Naive thymus-derived CD4-positive, alpha-beta T cell (primary cell): ENCODE measurements around the gene RHBDD1. TPM values are rescaled to one million over a fixed set of nuclear protein-coding genes. Genes with fewer than 3 reads are reported as not detected.
"Not testable (repeated sequence)": the region's sequence is repeated elsewhere in the genome, so short reads cannot be mapped to it uniquely, and the experiment has no call there.

Source experiments
- ATAC-seq: fragments of 150-1000 bp; cut with Tn5 transposase; 2 replicates; pipeline ENCODE4 v1.10.0; 2021; ENCODE audit warnings: mild to moderate bottlenecking, moderate library complexity
- CTCF ChIA-PET: fragments of 350-600 bp; sonication (Branson Sonifier 250); formaldehyde crosslinking; loops from one replicate; lab custom pipeline; 2021; ENCODE audit warnings: antibody characterized with exemption; lab: Charles Lee
- POLR2A ChIA-PET: fragments of 350-600 bp; sonication (Branson Sonifier 250); formaldehyde crosslinking; loops from one replicate; lab custom pipeline; 2021; ENCODE audit warnings: antibody characterized with exemption, inconsistent platforms; lab: Charles Lee
- DNase-seq, 9 donors: peaks; one replicate each; pipeline versions ENCODE4 v3.0.0 to v3.0.0-alpha.2; 2020 to 2022; ENCODE audit warnings: mixed read lengths in 1 of 9
- H3K27ac ChIP-seq: one replicate; pipeline ENCODE4 v1.7.0; 2013; ENCODE audit warnings: mild to moderate bottlenecking, low read depth, low read length, moderate library complexity
- H3K27me3 ChIP-seq, 2 donors: one replicate each; pipeline ENCODE4 v1.7.0; 2013; ENCODE audit warnings: low read length in 2 of 2, mild to moderate bottlenecking in 2 of 2, moderate library complexity in 2 of 2; ENCODE audit not compliant: control insufficient read depth in 2 of 2, insufficient read depth in 2 of 2
- H3K36me3 ChIP-seq, 3 experiments: 1 replicate in 2 of 3; 2 replicates in 1 of 3; pipeline ENCODE4 v1.7.0; 2013; ENCODE audit warnings: low read length in 3 of 3, mild to moderate bottlenecking in 3 of 3, moderate library complexity in 1 of 3; ENCODE audit not compliant: insufficient read depth in 3 of 3, control insufficient read depth in 2 of 3
- H3K4me1 ChIP-seq, 2 donors: one replicate each; pipeline ENCODE4 v1.7.0; 2013; ENCODE audit warnings: low read length in 2 of 2, mild to moderate bottlenecking in 2 of 2, moderate library complexity in 1 of 2; ENCODE audit not compliant: control insufficient read depth in 2 of 2, insufficient read depth in 2 of 2
- H3K4me3 ChIP-seq: 2 replicates; pipeline ENCODE4 v1.7.0; 2013; ENCODE audit warnings: mild to moderate bottlenecking, low read length
- H3K9me3 ChIP-seq, 3 experiments: 1 replicate in 2 of 3; 2 replicates in 1 of 3; pipeline ENCODE4 v1.7.0; 2013; ENCODE audit warnings: low read length in 3 of 3; ENCODE audit not compliant: control insufficient read depth in 2 of 3
- H3K27ac Mint-ChIP-seq, 9 donors: one replicate each; pipeline ENCODE4 v1.8.0; 2020 to 2022; ENCODE audit warnings: mixed read lengths in 9 of 9, mild to moderate bottlenecking in 8 of 9, moderate library complexity in 5 of 9, inconsistent platforms in 2 of 9
- H3K27me3 Mint-ChIP-seq, 5 donors: one replicate each; pipeline ENCODE4 v1.8.0; 2021 to 2022; ENCODE audit warnings: mixed read lengths in 5 of 5, mild to moderate bottlenecking in 1 of 5
- H3K36me3 Mint-ChIP-seq, 5 donors: one replicate each; pipeline ENCODE4 v1.8.0; 2020 to 2022; ENCODE audit warnings: mixed read lengths in 5 of 5, mild to moderate bottlenecking in 3 of 5, inconsistent platforms in 1 of 5
- H3K4me1 Mint-ChIP-seq, 7 donors: one replicate each; pipeline ENCODE4 v1.8.0; 2020 to 2022; ENCODE audit warnings: mixed read lengths in 7 of 7, mild to moderate bottlenecking in 3 of 7, inconsistent platforms in 1 of 7
- H3K4me3 Mint-ChIP-seq, 10 donors: one replicate each; pipeline ENCODE4 v1.8.0; 2020 to 2022; ENCODE audit warnings: mild to moderate bottlenecking in 10 of 10, mixed read lengths in 10 of 10, moderate library complexity in 6 of 10, inconsistent platforms in 2 of 10
- H3K9me3 Mint-ChIP-seq, 11 donors: one replicate each; pipeline ENCODE4 v1.8.0; 2020 to 2022; ENCODE audit warnings: mixed read lengths in 11 of 11, mild to moderate bottlenecking in 4 of 11, inconsistent platforms in 1 of 11, moderate library complexity in 1 of 11
- intact Hi-C, 2 donors: fragments of 100-400 bp; cut with micrococcal nuclease; formaldehyde crosslinking; loops; one replicate each; pipeline ENCODE4 v1.15.1; 2023
- polyA plus RNA-seq, 2 donors: library from polyadenylated mRNA; unstranded; fragments of 300-500 nt; fragmentation: Illumina TruSeq; gene quantifications; one replicate each; pipeline ENCODE4 v1.2.3, GENCODE V29; 2021
- total RNA-seq, 6 experiments: library from RNA in 5 of 6; stranded (reverse) in 5 of 6; gene quantifications; 1 replicate in 5 of 6; 2 replicates in 1 of 6; pipeline ENCODE4 v1.2.3 and lab custom pipeline; 2021 to 2026

Gene RHBDD1
- total and polyA plus RNA-seq, 7 experiments from 2014 or later = 21.2 to 70.8 (median 48.3) TPM

DNA sequence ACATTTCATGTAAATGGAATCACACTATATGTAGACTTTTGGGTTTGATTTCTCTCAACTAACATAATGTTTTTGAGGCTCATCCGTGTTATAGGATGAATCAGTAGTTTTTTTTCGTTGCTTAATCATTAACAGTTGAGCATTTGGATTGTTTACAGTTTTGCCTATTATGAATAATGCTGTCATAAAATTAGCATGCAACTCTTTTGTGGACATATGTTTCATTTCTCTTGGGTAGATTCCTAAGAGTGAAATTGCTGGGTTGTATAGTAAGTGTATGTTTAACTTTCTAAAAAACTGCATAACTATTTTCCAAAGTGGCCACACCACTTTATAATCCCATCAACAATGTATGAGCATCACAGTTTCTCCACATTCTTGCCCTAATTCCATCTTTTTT lies 7.7 kb upstream of the RHBDD1 start:
- ChIA-PET POLR2A (no interaction called here), CTCF (no interaction called here)
- Histone ChIP-seq H3K9me3 (no peaks in the 10 kb centered on the region), H3K27ac (no peak overlapping the region), H3K4me1 (no peaks in the 10 kb centered on the region), H3K27me3 (no peaks in the 10 kb centered on the region), H3K36me3 (no peaks in the 10 kb centered on the region), H3K4me3 (no peak overlapping the region)
- no peaks in the 10 kb centered on the region for H3K27me3 Mint-ChIP-seq
- no peak overlapping the region for H3K27ac Mint-ChIP-seq
- ATAC-seq = no peak
- H3K4me1 Mint-ChIP-seq = peaks cover under 1 to 8% (median 2%) of the 10 kb centered on the region in 7 donors
- intact Hi-C loops = no loop called here
- peaks cover 0 to 6% (median 3%) of the 10 kb centered on the region in 11 donors for H3K9me3 Mint-ChIP-seq
- no peak overlapping the region for H3K4me3 Mint-ChIP-seq
- peaks cover 0 to 18% (median 12%) of the 10 kb centered on the region in 5 donors for H3K36me3 Mint-ChIP-seq
- no peak for DNase-seq

DNA sequence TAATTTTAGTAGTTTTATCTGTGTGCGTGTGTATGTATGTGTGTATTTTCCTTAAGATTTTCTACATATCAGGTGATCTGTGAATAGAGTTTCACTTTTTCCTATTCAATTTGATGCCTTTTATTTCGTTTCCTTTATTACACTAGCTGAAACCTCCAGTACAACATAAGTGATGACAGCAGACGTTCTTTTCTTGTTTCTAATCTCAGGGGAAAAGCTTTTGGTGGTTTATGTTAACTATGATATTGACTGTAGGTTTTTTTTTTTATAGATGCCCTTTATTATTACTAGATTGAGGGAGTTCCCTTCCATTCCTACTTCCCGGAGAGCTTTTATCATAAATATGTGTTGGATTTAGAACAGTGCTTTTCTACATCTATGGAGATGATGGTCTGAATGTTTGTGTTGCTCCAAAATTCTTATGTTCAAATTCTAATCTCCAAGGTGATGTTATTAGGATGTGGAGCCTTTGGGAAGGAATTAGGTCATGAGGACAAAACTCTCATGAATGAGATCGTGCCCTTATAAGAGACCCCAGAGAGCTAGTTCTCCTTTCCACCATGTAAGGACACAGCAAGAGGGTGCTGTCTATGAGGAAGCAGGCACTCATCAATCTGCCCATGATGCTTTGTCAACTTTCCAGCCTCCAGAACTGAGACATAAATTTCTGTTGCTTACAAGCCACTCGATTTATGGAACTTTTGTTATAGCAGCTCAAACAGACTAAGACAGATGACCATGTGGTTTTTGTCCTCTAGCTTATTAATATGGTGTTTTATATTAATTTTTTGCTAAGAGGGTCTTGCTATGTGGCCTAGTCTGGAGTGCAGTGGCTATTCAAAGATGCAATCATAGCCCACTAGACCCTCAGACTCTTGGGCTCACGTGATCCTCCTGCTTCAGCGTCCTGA lies 5.9 kb upstream of the RHBDD1 start:
- DNase-seq (no peak), ATAC-seq (no peak)
- no peak overlapping the region for H3K27ac Mint-ChIP-seq
- Histone ChIP-seq H3K9me3 (no peaks in the 10 kb centered on the region), H3K36me3 (no peaks in the 10 kb centered on the region), H3K27ac (no peak overlapping the region), H3K27me3 (no peaks in the 10 kb centered on the region), H3K4me1 (peaks cover 0 to 9% of the 10 kb centered on the region in 2 donors), H3K4me3 (no peak overlapping the region)
- peaks cover 2 to 22% (median 15%) of the 10 kb centered on the region in 7 donors for H3K4me1 Mint-ChIP-seq
- H3K36me3 Mint-ChIP-seq = peaks cover 0 to 16% (median 7%) of the 10 kb centered on the region in 5 donors
- ChIA-PET CTCF (no interaction called here), POLR2A (no interaction called here)
- H3K27me3 Mint-ChIP-seq = no peaks in the 10 kb centered on the region
- intact Hi-C loops = loop anchor here in 1 of 2 donors (10.0 kb wide), 1 partner anchor 1905 kb away; no protein-coding TSS in a partner anchor
- no peak overlapping the region for H3K4me3 Mint-ChIP-seq
- peaks cover 0 to 4% (median 0%) of the 10 kb centered on the region in 11 donors for H3K9me3 Mint-ChIP-seq

DNA sequence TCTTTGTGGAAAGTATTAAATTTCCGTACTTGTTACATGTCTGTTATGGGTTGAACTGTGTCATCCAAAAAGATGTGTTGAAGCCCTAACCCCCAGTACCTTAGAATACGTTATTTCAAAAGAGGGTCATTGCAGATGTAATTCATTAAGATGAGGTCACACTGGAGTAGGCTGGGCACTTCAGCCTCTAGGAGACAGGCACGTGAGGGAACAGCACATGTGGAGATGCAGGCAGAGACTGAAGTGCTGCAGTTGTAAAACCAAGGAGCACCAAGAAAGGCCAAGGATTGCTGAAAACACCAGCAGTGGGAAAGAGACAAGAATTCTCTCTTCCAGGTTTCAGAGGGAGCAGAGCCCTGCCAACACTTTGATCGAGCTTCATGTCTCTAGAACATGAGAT lies 4.6 kb upstream of the RHBDD1 start:
- H3K4me1 Mint-ChIP-seq = peaks cover 3 to 28% (median 20%) of the 10 kb centered on the region in 7 donors
- peaks cover 0 to 16% (median 7%) of the 10 kb centered on the region in 5 donors for H3K36me3 Mint-ChIP-seq
- no peaks in the 10 kb centered on the region for H3K9me3 ChIP-seq
- H3K9me3 Mint-ChIP-seq = peaks cover 0 to 4% (median 0%) of the 10 kb centered on the region in 11 donors
- DNase-seq (no peak), ATAC-seq (no peak)
- CTCF ChIA-PET = no interaction called here
- POLR2A ChIA-PET = interaction anchor here (0.5 kb wide), 1 partner anchor 33 kb away, joined by 3 read pairs; no protein-coding TSS in a partner anchor
- no peaks in the 10 kb centered on the region for H3K27me3 Mint-ChIP-seq
- intact Hi-C loops = loop anchor here in 1 of 2 donors (10.0 kb wide), 1 partner anchor 1906 kb away; no protein-coding TSS in a partner anchor
- H3K4me3 Mint-ChIP-seq = no peak overlapping the region
- no peaks in the 10 kb centered on the region for H3K36me3 ChIP-seq
- H3K27ac ChIP-seq = no peak overlapping the region
- H3K27me3 ChIP-seq = no peaks in the 10 kb centered on the region
- no peak overlapping the region for H3K4me3 ChIP-seq
- peak overlapping the region in 1 of 9 donors; percentile 62 for H3K27ac Mint-ChIP-seq
- H3K4me1 ChIP-seq = peaks cover 6 to 9% of the 10 kb centered on the region in 2 donors

DNA sequence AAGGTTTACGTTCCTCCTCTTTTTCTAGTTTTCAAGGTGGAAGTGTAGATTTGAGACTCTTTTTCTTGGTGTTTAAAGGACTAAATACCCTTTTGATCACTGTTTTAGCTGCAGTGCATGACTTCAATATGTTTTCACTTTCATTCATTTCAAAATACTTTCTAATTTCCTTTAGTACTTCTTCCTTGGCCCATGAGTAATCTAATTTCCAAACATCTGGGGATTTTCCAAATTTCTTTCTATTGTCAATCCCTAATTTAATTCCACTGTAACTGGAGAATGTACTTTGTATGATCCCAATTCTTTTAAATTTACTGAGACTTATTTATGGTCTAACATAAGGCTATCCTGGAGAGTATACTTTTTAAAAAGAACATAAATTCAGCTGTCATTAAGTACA lies 3.8 kb upstream of the RHBDD1 start:
- Histone ChIP-seq H3K4me1 (peaks cover 11 to 14% of the 10 kb centered on the region in 2 donors), H3K9me3 (no peaks in the 10 kb centered on the region), H3K27me3 (no peaks in the 10 kb centered on the region), H3K4me3 (no peak overlapping the region), H3K36me3 (no peaks in the 10 kb centered on the region), H3K27ac (no peak overlapping the region)
- Mint-ChIP-seq H3K4me1 (peaks cover 8 to 33% (median 26%) of the 10 kb centered on the region in 7 donors), H3K4me3 (no peak overlapping the region), H3K9me3 (peaks cover 0 to 4% (median 0%) of the 10 kb centered on the region in 11 donors), H3K36me3 (peaks cover 0 to 16% (median 7%) of the 10 kb centered on the region in 5 donors), H3K27ac (no peak overlapping the region), H3K27me3 (no peaks in the 10 kb centered on the region)
- ChIA-PET POLR2A (no interaction called here), CTCF (no interaction called here)
- no peak for ATAC-seq
- intact Hi-C loops = loop anchor here in 1 of 2 donors (10.0 kb wide), 1 partner anchor 1907 kb away; no protein-coding TSS in a partner anchor
- no peak for DNase-seq

DNA sequence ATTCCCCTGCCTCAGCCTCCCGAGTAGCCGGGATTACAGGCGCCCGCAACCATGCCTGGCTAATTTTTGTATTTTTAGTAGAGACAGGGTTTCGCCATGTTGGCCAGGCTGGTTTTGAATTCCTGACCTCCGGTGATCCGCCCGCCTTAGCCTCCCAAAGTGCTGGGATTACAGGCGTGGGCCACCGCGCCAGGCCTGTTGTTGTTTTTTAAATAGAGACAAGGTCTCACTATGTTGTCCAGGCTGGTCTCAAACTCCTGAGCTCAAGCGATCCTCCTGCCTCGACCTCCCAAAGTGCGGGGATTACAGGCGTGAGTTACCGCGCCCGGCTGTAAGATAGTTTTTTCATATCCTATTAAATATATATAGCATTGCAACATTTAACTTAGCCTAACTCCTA lies 974 bp upstream of the RHBDD1 start:
- Histone ChIP-seq H3K4me3 (peak overlapping the region; percentile 82), H3K27ac (peak overlapping the region; percentile 99), H3K4me1 (peaks cover 27 to 39% of the 10 kb centered on the region in 2 donors)
- not testable (repeated sequence) for H3K27me3 ChIP-seq, H3K9me3 Mint-ChIP-seq, H3K27me3 Mint-ChIP-seq, H3K36me3 ChIP-seq, DNase-seq, H3K9me3 ChIP-seq, ATAC-seq
- CTCF ChIA-PET = interaction anchor here (1.2 kb wide), 1 partner anchor 36 kb away, joined by 5 read pairs; no protein-coding TSS in a partner anchor
- POLR2A ChIA-PET = interaction anchor here (0.6 to 4.1 kb wide), 13 partner anchors 9 to 1791 kb away, joined by 3 to 28 read pairs (median 3); partner anchors contain the start of gene IRS1
- intact Hi-C loops = loop anchor here (1.0 to 10.0 kb wide), 5 partner anchors 36 to 1910 kb away; partner anchors contain the start of genes AGFG1 (in 1 of the 2), DOCK10 (in 1 of the 2) and IRS1 (in 1 of the 2)
- peak overlapping the region in 7 of 9 donors; percentile 95 to 100 (median 99) for H3K27ac Mint-ChIP-seq
- peaks cover 0 to 22% (median 7%) of the 10 kb centered on the region in 5 donors for H3K36me3 Mint-ChIP-seq
- peaks cover 18 to 58% (median 55%) of the 10 kb centered on the region in 7 donors for H3K4me1 Mint-ChIP-seq
- peak overlapping the region; percentile 85 to 99 (median 97) for H3K4me3 Mint-ChIP-seq

DNA sequence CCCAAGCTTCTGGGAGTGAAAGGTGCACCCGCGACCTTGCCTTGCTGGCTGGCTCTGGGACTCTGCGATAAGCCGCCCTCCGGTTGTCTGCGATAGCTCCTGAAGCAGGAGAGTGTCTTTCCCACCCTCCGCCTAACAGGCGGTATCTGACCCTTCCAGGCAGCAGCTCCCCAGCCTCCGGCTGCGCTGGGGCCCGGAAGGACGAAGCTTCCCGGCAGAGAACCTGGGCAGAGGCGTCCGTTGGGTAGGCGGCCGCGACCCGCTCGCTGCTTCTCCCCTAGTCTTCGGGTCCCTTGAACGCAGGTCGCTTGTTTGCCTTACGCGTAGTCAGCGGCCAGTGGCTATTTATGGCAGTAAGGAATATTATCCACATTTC lies 446 bp upstream of the RHBDD1 start:
- Histone ChIP-seq H3K27me3 (no peaks in the 10 kb centered on the region), H3K4me3 (peak overlapping the region; percentile 82), H3K9me3 (no peaks in the 10 kb centered on the region), H3K27ac (peak overlapping the region; percentile 99), H3K4me1 (peaks cover 27 to 44% of the 10 kb centered on the region in 2 donors), H3K36me3 (no peaks in the 10 kb centered on the region)
- ATAC-seq (peak; percentile 8), DNase-seq (peak in 1 of 9 donors; percentile 31)
- Mint-ChIP-seq H3K27ac (peak overlapping the region; percentile 95 to 100 (median 100)), H3K27me3 (no peaks in the 10 kb centered on the region), H3K4me3 (peak overlapping the region; percentile 85 to 99 (median 97)), H3K4me1 (peaks cover 20 to 63% (median 60%) of the 10 kb centered on the region in 7 donors), H3K36me3 (peaks cover 0 to 27% (median 7%) of the 10 kb centered on the region in 5 donors), H3K9me3 (peaks cover 0 to 4% (median 0%) of the 10 kb centered on the region in 11 donors)
- intact Hi-C loops = loop anchor here (1.0 to 10.0 kb wide), 5 partner anchors 36 to 1911 kb away; partner anchors contain the start of genes AGFG1 (in 1 of the 2), DOCK10 (in 1 of the 2) and IRS1 (in 1 of the 2)
- ChIA-PET POLR2A (interaction anchor here (0.6 to 4.1 kb wide), 14 partner anchors 10 to 1792 kb away, joined by 3 to 28 read pairs (median 3); partner anchors contain the start of gene IRS1), CTCF (interaction anchor here (1.2 to 1.3 kb wide), 2 partner anchors 33 to 37 kb away, joined by 5 to 8 read pairs; no protein-coding TSS in a partner anchor)
